HepG2 (cell line): ENCODE results near the gene EPHA4. TPM values are rescaled to one million over a fixed set of nuclear protein-coding genes. Genes with fewer than 3 reads are reported as not detected.

Experiments used
- ATAC-seq: fragments of 200-7000 bp; cut with Tn5 transposase; 3 replicates; pipeline ENCODE4 v1.9.1; 2020; ENCODE audit warnings: mild to moderate bottlenecking, moderate library complexity
- BruUV-seq: library from RNA; stranded (reverse); fragments of 400-500 nt; replicated peaks from 2 replicates; lab custom pipeline; 2021; lab: Mats Ljungman, UMichigan
- CTCF ChIA-PET: fragments of 300-600 bp; formaldehyde crosslinking; extraction: SDS; loops from one replicate; lab custom pipeline; 2021; ENCODE audit warnings: low total read pairs, inconsistent platforms, low intra/inter-chr PET ratio; lab: Yijun Ruan, JAX
- POLR2A ChIA-PET: fragments of 350-600 bp; sonication (Branson Sonifier 250); formaldehyde crosslinking; loops from one replicate; lab custom pipeline; 2020; ENCODE audit warnings: antibody characterized with exemption, inconsistent platforms; lab: Yijun Ruan, JAX
- DNase-seq: peaks from one replicate; pipeline ENCODE4 v3.0.0-alpha.2; 2015; ENCODE audit warnings: low spot score
- FAIRE-seq: peaks from 3 replicates; lab custom pipeline; 2011; peaks lifted over from hg19 to GRCh38; lab: Jason Lieb, UNC
- H2AFZ ChIP-seq: one replicate; pipeline ENCODE4 v1.6.1; 2011; ENCODE audit warnings: low read length, inconsistent platforms
- H3K27ac ChIP-seq: fragments of 300-600 bp; 3 replicates; pipeline ENCODE4 v1.8.0; 2011; ENCODE audit warnings: mixed run types, mild to moderate bottlenecking, mixed read lengths, low read length, inconsistent platforms; ENCODE audit not compliant: insufficient read depth; ENCODE audit errors: extremely low read length
- H3K27me3 ChIP-seq, 2 experiments: fragments of 200-600 bp in 1 of 2; 2 replicates in 1 of 2; 3 replicates in 1 of 2; pipeline versions ENCODE4 v1.6.0 to v1.8.0; 2011; ENCODE audit warnings: low read length in 2 of 2, mild to moderate bottlenecking in 2 of 2, moderate library complexity in 2 of 2, inconsistent platforms in 1 of 2; ENCODE audit not compliant: insufficient read depth in 2 of 2, control insufficient read depth in 1 of 2
- H3K36me3 ChIP-seq, 2 experiments: fragments of 200-600 bp in 1 of 2; replicated peaks in 1 of 2; 2 replicates in 1 of 2; 3 replicates in 1 of 2; pipeline versions ENCODE4 v1.5.1 to v1.8.0; 2011; ENCODE audit warnings: low read length in 2 of 2, inconsistent platforms in 1 of 2; ENCODE audit not compliant: insufficient read depth in 2 of 2, control insufficient read depth in 1 of 2
- H3K4me1 ChIP-seq: 2 replicates; pipeline ENCODE4 v1.5.1; 2012; ENCODE audit warnings: low read length, inconsistent platforms; ENCODE audit not compliant: insufficient read depth
- H3K4me2 ChIP-seq: 2 replicates; pipeline ENCODE4 v1.6.0; 2011; ENCODE audit warnings: low read depth, low read length, inconsistent platforms
- H3K4me3 ChIP-seq, 3 experiments: fragments of 200-600 bp in 1 of 3; sonication (generic), shearing (Covaris generic) in 1 of 3; replicated peaks in 1 of 3; 2 replicates each; pipeline ENCODE4 v1.5.1; 2011 to 2016; ENCODE audit warnings: low read length in 3 of 3, inconsistent platforms in 2 of 3, low read depth in 2 of 3, mild to moderate bottlenecking in 2 of 3, control low read depth in 1 of 3, mixed read lengths in 1 of 3; ENCODE audit not compliant: insufficient read depth in 1 of 3
- H3K79me2 ChIP-seq: one replicate; pipeline ENCODE4 v1.6.1; 2011; ENCODE audit warnings: low read length, inconsistent platforms; ENCODE audit not compliant: insufficient read depth
- H3K9ac ChIP-seq: 2 replicates; pipeline ENCODE4 v1.6.0; 2011; ENCODE audit warnings: mild to moderate bottlenecking, low read depth, low read length, inconsistent platforms; ENCODE audit not compliant: insufficient read depth
- H3K9me3 ChIP-seq: 2 replicates; pipeline ENCODE4 v1.5.1; 2012; ENCODE audit warnings: mild to moderate bottlenecking, low read length
- H4K20me1 ChIP-seq: 2 replicates; pipeline ENCODE4 v1.6.0; 2011; ENCODE audit warnings: inconsistent platforms, mild to moderate bottlenecking, low read length, moderate library complexity; ENCODE audit not compliant: insufficient read depth
- ARNTL ChIP-seq: sonication (generic); formaldehyde crosslinking; IDR thresholded peaks from 2 replicates; pipeline ENCODE4 v1.4.0; 2020; ENCODE audit warnings: mild to moderate bottlenecking, missing genetic modification reagents
- BRCA1 ChIP-seq: sonication (generic); formaldehyde crosslinking; IDR thresholded peaks from 2 replicates; pipeline ENCODE4 v1.4.0; 2020; ENCODE audit warnings: missing genetic modification reagents
- HNRNPH1 ChIP-seq: fragments of 200-400 bp; formaldehyde crosslinking; optimal IDR thresholded peaks from 2 replicates; pipeline ENCODE3; 2017; ENCODE audit warnings: mild to moderate bottlenecking, low read depth, low read length
- HNRNPK ChIP-seq: fragments of 200-400 bp; formaldehyde crosslinking; IDR thresholded peaks from 2 replicates; pipeline ENCODE4 v1.6.1; 2018; ENCODE audit warnings: low read length, low read depth, moderate library complexity, mild to moderate bottlenecking; ENCODE audit not compliant: poor library complexity, severe bottlenecking
- KLF15 ChIP-seq: sonication (generic); formaldehyde crosslinking; IDR thresholded peaks from 2 replicates; pipeline ENCODE4 v1.8.1; 2023; ENCODE audit warnings: borderline replicate concordance, mild to moderate bottlenecking, inconsistent platforms, missing genetic modification reagents, mixed read lengths
- NCOA2 ChIP-seq: sonication (generic); formaldehyde crosslinking; IDR thresholded peaks from 2 replicates; pipeline ENCODE4 v1.8.0; 2022; ENCODE audit warnings: inconsistent platforms
- NFYC ChIP-seq: IDR thresholded peaks from 2 replicates; pipeline ENCODE4 v1.6.1; 2016; ENCODE audit warnings: missing genetic modification reagents, missing compliant biosample characterization
- SAP130 ChIP-seq: IDR thresholded peaks from 2 replicates; pipeline ENCODE4 v1.6.1; 2016; ENCODE audit warnings: low read depth
- SIN3A ChIP-seq: IDR thresholded peaks from 2 replicates; pipeline ENCODE4 v1.6.1; 2011; ENCODE audit warnings: low read depth, mild to moderate bottlenecking, control low read depth, low read length, borderline replicate concordance
- SMAD9 ChIP-seq: sonication (generic); formaldehyde crosslinking; IDR thresholded peaks from 2 replicates; pipeline ENCODE4 v1.5.1; 2020; ENCODE audit warnings: mild to moderate bottlenecking, missing genetic modification reagents
- ZBTB39 ChIP-seq: sonication (generic); formaldehyde crosslinking; IDR thresholded peaks from 2 replicates; pipeline ENCODE4 v1.5.0; 2020; ENCODE audit warnings: missing genetic modification reagents
- ZBTB42 ChIP-seq: sonication (generic); formaldehyde crosslinking; IDR thresholded peaks from 2 replicates; pipeline ENCODE4 v1.5.0; 2020; ENCODE audit warnings: mild to moderate bottlenecking, missing genetic modification reagents
- ZFP1 ChIP-seq: IDR thresholded peaks from 2 replicates; pipeline ENCODE4 v1.6.1; 2016
- ZNF484 ChIP-seq: sonication (generic); formaldehyde crosslinking; IDR thresholded peaks from 2 replicates; pipeline ENCODE4 v1.5.1; 2020; ENCODE audit warnings: mild to moderate bottlenecking, low read depth, missing genetic modification reagents, borderline replicate concordance
- ZNF678 ChIP-seq: sonication (generic); formaldehyde crosslinking; IDR thresholded peaks from 2 replicates; pipeline ENCODE4 v1.4.0; 2020; ENCODE audit warnings: mild to moderate bottlenecking, missing genetic modification reagents
- ZNF772 ChIP-seq: sonication (generic); formaldehyde crosslinking; IDR thresholded peaks from 2 replicates; pipeline ENCODE4 v1.5.0; 2020; ENCODE audit warnings: mild to moderate bottlenecking, missing genetic modification reagents
- ZNF839 ChIP-seq: sonication (generic); formaldehyde crosslinking; IDR thresholded peaks from 2 replicates; pipeline ENCODE4 v1.4.0; 2020; ENCODE audit warnings: missing genetic modification reagents, mild to moderate bottlenecking, borderline replicate concordance
- ZSCAN20 ChIP-seq: sonication (generic); formaldehyde crosslinking; IDR thresholded peaks from 2 replicates; pipeline ENCODE4 v1.4.0; 2020; ENCODE audit warnings: missing genetic modification reagents, mild to moderate bottlenecking, borderline replicate concordance
- WGBS: methylation state at CpG from one replicate; pipeline ENCODE4 v1.1.6; 2017; ENCODE audit warnings: low lambda C conversion rate; 5-methylcytosine and 5-hydroxymethylcytosine counted together
- in situ Hi-C: cut with HindIII; loops from 2 replicates; pipeline ENCODE4 v1.10.0; 2017; ENCODE audit warnings: low pct_unique_long_range_greater_than_20kb; ENCODE audit not compliant: extremely low pct_ligation_motif_present
- intact Hi-C: fragments of 100-400 bp; cut with micrococcal nuclease; formaldehyde crosslinking; loops from one replicate; pipeline ENCODE4 v1.10.0; 2022; ENCODE audit not compliant: unreplicated experiment
- polyA plus RNA-seq, 8 experiments: library from polyadenylated mRNA; depleted of rRNA in 3 of 8; stranded (reverse) in 7 of 8; unstranded in 1 of 8; fragments of >200 nt; fragmentation: Illumina TruSeq in 4 of 8; extraction: Trizol in 4 of 8; gene quantifications; 2 replicates each; pipeline versions ENCODE4 v1.2.1 to v1.2.3, GENCODE V29; 2011 to 2016; ENCODE audit warnings: low read depth in 4 of 8, missing spikeins in 1 of 8, mixed read lengths in 1 of 8; ENCODE audit not compliant: insufficient read depth in 1 of 8
- total RNA-seq, 5 experiments: library from RNA; depleted of rRNA; stranded (reverse); fragments of >200 nt; fragmentation: Illumina TruSeq; extraction: Trizol; gene quantifications; 2 replicates each; pipeline ENCODE4 v1.2.3, GENCODE V29; 2016; ENCODE audit warnings: low read depth in 1 of 5

The EPHA4 gene
- total and polyA plus RNA-seq, 2 of the 13 experiments (the other 11 are each of a cell fraction or from before 2014, with no cell fraction given), result not detected

- no peak overlapping the region for H3K27ac ChIP-seq
- H3K27me3 ChIP-seq, result no peaks in the 10 kb centered on the region
- H3K9me3 ChIP-seq, result no peaks in the 10 kb centered on the region
- no peaks in the 10 kb centered on the region for H3K79me2 ChIP-seq
- H3K4me2 ChIP-seq, result no peak overlapping the region
- no peak overlapping the region for H2AFZ ChIP-seq
- WGBS, result 9% methylated on average over 4 of the region's 4 CpGs
- TF ChIP-seq ARNTL (CRISPR knock-in tag) (no peak), KLF15 (CRISPR knock-in tag) (no peak), ZNF839 (CRISPR knock-in tag) (no peak), ZSCAN20 (CRISPR knock-in tag) (no peak), ZNF484 (CRISPR knock-in tag) (no peak), SIN3A (no peak), NCOA2 (CRISPR knock-in tag) (no peak), HNRNPH1 (no peak), ZBTB42 (CRISPR knock-in tag) (no peak), HNRNPK (no peak), SAP130 (CRISPR knock-in tag) (no peak), BRCA1 (CRISPR knock-in tag) (no peak), ZBTB39 (CRISPR knock-in tag) (no peak), SMAD9 (no peak), ZNF678 (CRISPR knock-in tag) (no peak), NFYC (CRISPR knock-in tag) (no peak), ZFP1 (no peak), ZNF772 (CRISPR knock-in tag) (no peak)
- POLR2A ChIA-PET, result no interaction called here
- H4K20me1 ChIP-seq, result no peaks in the 10 kb centered on the region
- no peaks in the 10 kb centered on the region for H3K4me1 ChIP-seq
- H3K9ac ChIP-seq, result no peak overlapping the region
- no peak overlapping the region for H3K4me3 ChIP-seq
- no peaks in the 10 kb centered on the region for H3K36me3 ChIP-seq
- no peak for ATAC-seq
- no TSS peak for BruUV-seq
- intact Hi-C loops, result no loop called here
- no peak for DNase-seq
- no peak for FAIRE-seq
- in situ Hi-C loops, result no loop called here
- CTCF ChIA-PET, result no interaction called here
These were observed 79.5 kb downstream of the EPHA4 start for GRCh38 chr2:221492636-221493035.
